VCaP (cell line): ENCODE data around the gene EPB41L5.
A peak's percentile ranks its signal among the peaks of the same experiment; 100 is the strongest.

ENCODE experiments used
- H3K27ac ChIP-seq: fragments of 450-650 bp; 2 replicates; pipeline ENCODE4 v1.5.1; 2017
- TF ChIP-seq, protein P1 (sequence below): fragments of 450-650 bp; conservative IDR thresholded peaks from 2 replicates; pipeline ENCODE4 v1.5.1; 2017; ENCODE audit warnings: mild to moderate bottlenecking, moderate library complexity

Gene EPB41L5

DNA sequence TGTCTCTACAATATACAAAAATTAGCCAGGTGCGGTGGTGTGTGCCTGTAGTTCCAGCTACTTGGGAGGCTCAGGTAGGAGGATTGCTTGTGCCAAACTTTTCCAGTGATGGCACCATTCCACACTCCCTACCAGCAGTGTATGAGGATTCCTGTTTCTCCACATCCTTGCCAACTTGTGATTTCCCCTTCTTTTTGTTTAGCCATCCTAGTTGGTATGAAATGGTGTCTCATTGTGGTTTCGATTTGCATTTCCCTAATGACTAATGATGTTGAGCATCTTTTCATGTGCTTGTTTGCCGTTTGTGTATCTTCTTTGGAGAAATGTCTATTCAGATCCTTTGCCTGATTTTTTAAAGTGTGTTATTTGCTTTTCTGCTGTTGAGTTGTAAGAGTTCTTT is 41.0 kb downstream of the EPB41L5 start:
- TF ChIP-seq, protein P1, sequence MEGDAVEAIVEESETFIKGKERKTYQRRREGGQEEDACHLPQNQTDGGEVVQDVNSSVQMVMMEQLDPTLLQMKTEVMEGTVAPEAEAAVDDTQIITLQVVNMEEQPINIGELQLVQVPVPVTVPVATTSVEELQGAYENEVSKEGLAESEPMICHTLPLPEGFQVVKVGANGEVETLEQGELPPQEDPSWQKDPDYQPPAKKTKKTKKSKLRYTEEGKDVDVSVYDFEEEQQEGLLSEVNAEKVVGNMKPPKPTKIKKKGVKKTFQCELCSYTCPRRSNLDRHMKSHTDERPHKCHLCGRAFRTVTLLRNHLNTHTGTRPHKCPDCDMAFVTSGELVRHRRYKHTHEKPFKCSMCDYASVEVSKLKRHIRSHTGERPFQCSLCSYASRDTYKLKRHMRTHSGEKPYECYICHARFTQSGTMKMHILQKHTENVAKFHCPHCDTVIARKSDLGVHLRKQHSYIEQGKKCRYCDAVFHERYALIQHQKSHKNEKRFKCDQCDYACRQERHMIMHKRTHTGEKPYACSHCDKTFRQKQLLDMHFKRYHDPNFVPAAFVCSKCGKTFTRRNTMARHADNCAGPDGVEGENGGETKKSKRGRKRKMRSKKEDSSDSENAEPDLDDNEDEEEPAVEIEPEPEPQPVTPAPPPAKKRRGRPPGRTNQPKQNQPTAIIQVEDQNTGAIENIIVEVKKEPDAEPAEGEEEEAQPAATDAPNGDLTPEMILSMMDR, result no peak

DNA sequence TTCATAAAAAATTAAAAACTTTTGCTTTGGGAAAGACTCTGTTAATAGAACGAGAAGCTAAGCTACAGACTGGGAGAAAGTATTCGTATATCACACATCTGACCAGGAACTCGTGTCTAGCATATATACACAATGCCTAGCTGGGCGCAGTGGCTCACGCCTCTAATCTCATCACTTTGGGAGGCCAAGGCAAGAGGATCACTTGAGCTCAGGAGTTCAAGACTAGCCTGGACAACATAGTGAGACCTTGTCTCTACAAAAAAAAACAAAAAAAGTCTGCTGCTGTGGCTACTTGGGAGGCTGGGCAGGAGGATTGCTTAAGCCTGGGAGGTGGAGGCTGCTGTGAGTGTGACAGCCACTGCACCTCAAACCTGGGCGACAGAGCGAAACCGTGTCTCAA is 46.6 kb downstream of the EPB41L5 start:
- no peak overlapping the region for H3K27ac ChIP-seq
- TF ChIP-seq, protein P1, result no peak

More for the DNA sequence above, 41.0 kb downstream of the EPB41L5 start:
- H3K27ac ChIP-seq, result no peak overlapping the region

- TF ChIP-seq, protein P1, result no peak
- no peak overlapping the region for H3K27ac ChIP-seq
Measured at GRCh38 chr2:120060088-120060623, 47.3 kb downstream of the EPB41L5 start.

GRCh38 chr2:120064664-120065063 is 51.8 kb downstream of the EPB41L5 start:
- TF ChIP-seq, protein P1, result no peak
- H3K27ac ChIP-seq, result peak overlapping the region; percentile 99

DNA sequence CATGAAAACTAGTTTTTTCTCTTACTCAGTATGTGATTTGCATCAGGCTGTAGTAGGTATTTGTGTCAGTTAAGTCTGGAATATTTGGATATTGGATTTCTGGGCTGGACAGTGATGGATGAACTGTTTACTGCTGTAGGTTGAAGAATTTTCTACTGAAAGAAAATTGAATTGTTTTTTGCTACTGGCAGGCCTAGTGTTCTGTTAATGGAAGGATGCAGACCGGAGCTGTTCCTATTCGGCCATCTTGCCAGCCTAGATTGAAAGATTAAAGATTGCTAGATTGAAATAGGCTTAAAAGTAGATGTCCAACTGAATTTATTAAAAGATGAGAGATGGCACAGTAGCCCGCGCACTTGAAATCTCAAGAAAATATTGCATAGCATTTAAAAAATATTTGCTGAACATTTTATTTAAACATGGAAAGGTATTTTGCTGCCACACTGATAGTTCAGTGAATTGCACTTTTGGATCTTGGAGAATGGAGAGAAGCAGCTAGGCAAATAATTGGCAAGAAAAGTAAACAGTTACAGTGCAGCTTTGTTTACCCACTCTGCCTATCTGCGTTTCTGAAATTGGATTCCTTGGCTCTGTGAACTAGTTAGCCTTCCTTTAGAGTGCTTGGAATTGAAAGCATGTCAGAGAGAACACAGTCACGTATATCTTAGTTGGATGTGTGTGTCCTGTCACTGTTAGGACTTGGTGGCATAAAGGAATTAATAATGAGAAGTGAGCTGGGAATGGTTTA is 54.1 kb downstream of the EPB41L5 start:
- peak overlapping the region; percentile 99 for H3K27ac ChIP-seq
- TF ChIP-seq, protein P1, result peak; percentile 12; the same call in 1 of the 2 replicates

- H3K27ac ChIP-seq, result peak overlapping the region; percentile 99
Measured at GRCh38 chr2:120068040-120068658, 55.3 kb downstream of the EPB41L5 start.

- TF ChIP-seq, protein P1, result no peak
Measured at GRCh38 chr2:120075545-120075944, 62.7 kb downstream of the EPB41L5 start.

DNA sequence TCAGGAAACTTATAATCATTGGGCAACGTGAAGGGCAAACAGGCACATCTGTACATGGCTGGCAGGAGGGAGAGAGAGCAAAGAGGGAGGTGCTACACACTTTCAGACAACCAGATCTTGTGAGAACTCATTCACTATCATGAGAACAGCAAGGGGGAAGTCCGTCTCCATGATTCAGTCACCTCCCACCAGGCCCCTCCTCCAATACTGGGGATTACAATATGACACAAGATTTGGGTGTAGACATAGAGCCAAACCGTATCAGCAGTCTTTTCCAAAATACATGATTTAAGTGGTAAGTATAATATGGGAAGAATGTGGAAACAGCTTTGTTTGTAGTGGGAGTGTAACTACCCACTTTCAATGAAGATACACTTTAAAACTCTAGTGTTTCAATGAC is 65.0 kb downstream of the EPB41L5 start:
- TF ChIP-seq, protein P1, result no peak
- no peak overlapping the region for H3K27ac ChIP-seq

More at GRCh38 chr2:120075545-120075944, 62.7 kb downstream of the EPB41L5 start:
- no peak overlapping the region for H3K27ac ChIP-seq
